GM23248 (cell line): ENCODE data around the gene CBX8.
A peak's percentile ranks its signal among the peaks of the same experiment; 100 is the strongest.

Experiments
- EZH2 ChIP-seq: fragments of 200-600 bp; sonication (generic); IDR thresholded peaks from 2 replicates; pipeline ENCODE4 v1.6.1; 2018; ENCODE audit warnings: antibody characterized with exemption, mild to moderate bottlenecking; ENCODE audit not compliant: insufficient read depth, poor library complexity, severe bottlenecking
- EZH2phosphoT487 ChIP-seq: fragments of 200-600 bp; sonication (generic); IDR thresholded peaks from 2 replicates; pipeline ENCODE4 v1.6.1; 2018; ENCODE audit warnings: antibody characterized with exemption, moderate library complexity, mild to moderate bottlenecking, low read depth; ENCODE audit not compliant: insufficient read depth

GRCh38 chr17:79778504-79779083, 18.3 kb downstream of the CBX8 start:
- TF ChIP-seq EZH2phosphoT487 (no peak), EZH2 (peak; percentile 65)
